HG02943 (cell line): ENCODE results near the gene CBFB.
"Not testable (repeated sequence)": the region's sequence is repeated elsewhere in the genome, so short reads cannot be mapped to it uniquely, and the experiment has no call there.

ENCODE experiments used
- ATAC-seq: cut with Tn5 transposase; IDR thresholded peaks from one replicate; pipeline ENCODE4 v1.9.1; 2021; ENCODE audit warnings: mild to moderate bottlenecking, low read depth, moderate library complexity; ENCODE audit not compliant: unreplicated experiment

CBFB gene

DNA sequence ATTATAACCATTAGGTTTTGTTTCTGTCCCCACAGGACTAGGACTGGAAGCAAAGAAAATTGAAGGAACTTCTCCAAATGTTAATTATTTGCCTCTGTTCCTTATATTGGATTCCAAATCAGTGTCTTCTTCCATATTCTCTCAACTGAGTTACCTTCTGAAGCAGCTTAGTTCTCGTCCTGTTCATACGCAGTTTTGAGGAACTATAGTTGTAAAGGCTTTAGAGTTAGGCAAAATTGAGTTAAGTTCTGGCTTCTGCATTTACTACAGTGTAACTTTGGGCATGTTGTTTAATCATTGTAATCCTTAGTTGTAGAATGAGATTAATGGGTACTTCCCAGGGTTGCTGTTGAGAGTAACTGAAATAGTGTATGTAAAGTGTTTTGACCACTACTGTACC is 11.2 kb downstream of the CBFB start:
- no peak for ATAC-seq

DNA sequence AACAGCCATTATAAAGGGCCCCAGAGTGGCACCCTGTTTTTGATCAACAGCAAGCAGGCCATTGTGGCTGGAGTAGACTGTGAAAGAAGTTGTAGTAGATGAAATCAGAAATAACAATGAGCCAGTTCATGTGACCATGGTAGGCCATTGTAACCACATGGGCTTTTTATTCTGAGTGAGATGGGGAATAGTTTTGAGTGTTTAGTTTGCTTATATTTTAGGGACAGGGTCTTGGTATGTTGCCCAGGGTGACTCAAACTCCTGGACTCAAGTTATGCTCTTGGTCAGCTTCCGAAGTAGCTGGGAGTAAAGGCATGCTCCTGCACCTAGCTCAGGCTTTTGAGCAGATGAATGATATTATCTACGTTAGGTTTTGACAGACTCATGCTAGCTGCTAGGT is 12.0 kb downstream of the CBFB start:
- ATAC-seq = no peak

DNA sequence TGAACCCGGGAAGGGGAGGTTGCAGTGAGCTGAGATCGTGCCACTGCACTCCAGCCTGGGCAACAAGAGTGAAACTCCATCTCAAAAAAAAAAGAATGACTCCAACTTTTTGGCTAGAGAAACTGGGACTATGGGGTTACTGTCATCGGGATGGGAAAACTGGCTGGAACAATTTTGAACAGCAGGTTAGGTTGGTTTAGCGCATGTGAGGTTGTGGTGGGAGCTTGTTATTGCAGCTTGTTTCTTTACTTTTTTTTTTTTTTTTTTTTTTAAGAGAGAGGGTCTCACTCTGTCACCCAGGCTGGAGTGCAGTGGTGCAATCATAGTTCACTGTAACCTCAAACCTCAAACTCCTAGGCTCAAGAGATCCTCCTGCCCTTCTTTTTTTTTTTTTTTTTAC is 12.6 kb downstream of the CBFB start:
- ATAC-seq = not testable (repeated sequence)

DNA sequence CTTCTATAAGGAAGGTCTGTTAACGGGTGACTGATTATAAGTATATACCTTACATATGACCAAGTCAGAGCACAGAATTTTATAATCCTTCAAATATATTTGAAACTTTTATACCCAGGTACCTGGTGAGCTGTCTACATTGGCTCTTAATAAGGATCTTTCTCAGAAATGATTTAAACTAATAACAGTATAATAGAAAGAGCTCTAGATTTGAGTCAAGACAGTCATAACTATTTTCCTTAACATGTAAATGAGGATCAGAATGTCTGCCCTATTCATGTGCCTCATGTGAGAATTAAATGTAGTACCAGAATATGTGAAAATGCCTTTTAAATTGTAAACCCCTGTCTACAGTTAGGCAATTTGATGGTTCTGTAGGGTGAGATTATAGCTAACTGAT is 14.5 kb downstream of the CBFB start:
- no peak for ATAC-seq

DNA sequence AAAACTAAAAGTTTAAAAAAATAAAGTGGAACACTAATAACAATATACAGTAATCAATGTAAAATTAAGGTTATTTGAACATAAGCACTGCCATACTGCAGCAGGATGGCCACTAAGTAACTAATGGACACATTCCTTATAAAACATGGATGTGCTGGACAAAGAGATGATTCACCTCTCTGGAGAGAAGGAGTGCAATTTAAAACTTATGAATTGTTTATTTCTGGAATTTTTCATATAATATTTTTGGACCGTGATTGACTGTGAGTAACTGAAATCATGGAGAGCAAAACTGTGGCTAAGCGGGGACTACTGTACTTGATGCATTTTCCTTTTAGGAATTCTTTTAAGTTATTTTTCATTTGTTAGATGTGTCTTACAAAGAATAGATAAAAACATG is 21.8 kb downstream of the CBFB start:
- ATAC-seq = no peak

DNA sequence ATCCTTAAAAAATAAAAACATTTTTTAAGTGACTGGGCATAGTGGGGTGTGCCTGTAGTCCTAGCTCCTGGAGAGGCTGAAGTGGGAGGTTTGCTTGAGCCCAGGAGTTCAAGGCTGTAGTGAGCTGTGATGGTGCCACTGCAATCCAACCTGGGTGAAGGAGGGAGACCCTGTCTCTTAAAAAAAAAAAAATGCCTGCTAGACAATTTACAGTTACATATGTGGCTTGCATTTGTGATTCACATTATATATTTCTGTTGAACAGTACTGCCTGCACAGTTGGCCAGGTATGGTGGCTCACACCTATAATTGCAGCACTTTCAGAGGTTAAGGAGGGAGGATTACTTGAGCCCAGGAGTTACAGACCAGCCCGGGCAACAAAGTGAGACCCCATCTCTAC is 23.4 kb downstream of the CBFB start:
- no peak for ATAC-seq

DNA sequence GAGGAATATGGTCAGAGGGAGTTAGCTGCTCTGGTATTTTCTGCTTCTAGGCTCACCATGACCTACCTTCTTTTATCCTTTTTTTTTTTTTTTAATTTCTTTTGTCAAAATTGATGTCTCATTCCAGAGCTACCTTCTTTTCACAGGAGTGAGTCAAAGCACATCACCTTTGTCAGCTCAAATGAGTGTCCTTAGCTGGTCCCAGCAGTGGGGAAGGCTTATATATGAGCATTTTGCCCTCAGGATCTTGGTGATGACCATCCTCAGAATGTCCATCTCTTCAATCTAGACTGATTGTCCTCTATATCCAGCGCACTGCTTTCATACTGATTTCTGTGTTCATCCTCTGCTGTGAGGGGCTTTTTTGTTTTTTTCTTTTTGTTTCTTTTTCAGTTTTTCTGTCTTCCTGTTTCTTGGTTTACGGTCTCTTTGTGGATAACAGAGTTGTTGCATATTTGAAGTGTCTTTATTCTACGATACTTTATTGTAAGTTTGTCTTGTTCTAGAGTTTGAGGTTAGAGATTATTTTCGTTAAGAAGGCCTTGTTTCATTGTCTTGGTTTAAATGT is 24.9 kb downstream of the CBFB start:
- no peak for ATAC-seq

DNA sequence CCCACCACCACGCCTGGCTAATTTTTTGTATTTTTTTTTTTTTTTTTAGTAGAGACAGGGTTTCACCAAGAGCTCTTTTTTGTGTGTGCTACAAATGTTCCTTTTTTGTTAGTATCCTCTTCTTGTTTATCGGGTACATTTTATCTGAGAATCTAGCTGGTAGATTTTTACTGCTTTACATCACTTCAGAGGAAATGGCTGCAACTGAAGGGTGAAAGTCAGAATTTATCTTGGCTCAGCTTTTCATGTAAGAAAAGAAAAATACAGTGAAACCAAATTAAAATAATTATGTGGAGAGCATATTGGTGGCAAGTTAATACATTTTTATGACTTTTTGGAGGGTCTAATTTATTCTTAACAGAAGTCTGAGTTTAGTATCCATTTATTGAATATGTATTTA is 26.0 kb downstream of the CBFB start:
- ATAC-seq = no peak

DNA sequence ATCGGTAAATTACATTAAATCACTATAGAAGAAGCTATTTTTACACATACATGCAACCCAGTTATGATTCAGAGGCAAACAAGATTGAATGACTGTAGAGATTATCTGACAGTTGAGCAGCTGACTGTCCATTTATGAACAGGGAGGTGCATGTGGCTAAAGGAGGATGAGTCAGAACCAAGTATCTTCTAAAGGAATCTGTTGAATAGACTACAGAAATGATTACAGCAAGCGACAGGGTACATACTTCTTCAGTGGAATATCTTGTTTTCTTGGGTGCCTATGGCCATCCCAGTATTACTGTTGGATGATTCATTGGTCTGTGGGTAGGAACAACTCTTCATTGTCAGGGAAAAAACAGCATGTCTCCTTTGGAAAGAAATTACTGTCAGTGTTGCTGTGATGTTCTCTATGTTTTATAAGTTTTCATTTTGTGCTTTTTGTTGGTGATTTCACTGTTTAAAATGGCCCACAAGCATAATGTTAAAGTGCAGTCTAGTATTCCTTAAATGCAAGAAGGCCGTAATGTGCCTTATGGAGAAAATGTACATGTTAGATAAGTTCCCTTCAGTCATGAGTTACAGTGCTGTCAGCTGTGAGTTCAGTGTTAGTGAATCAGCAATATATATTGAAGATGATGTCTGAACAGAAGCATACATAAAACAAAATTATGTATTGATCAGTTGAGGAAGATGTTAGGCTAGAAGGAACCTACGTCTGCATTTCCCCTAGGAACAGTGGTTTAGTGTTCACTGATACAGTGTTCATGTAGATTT is 27.0 kb downstream of the CBFB start:
- no peak for ATAC-seq

DNA sequence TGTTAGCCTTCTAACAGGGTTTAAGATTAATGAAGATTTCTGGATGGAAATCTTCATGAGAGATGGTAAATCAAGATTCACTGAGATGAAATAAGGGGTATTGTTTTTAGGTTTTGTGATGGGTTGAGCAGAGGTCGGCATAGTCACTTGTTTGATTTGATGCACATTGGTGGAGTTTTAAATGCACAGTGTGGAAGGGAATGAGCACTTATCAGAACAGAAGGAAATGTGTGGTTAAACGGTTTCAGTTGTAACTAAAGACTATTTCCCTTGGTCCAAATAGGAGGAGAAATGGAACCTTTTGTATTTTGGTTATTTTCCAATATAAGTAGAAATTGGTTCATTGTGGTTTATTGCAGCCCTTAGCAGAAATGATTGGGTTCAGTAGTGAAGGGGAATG is 34.1 kb downstream of the CBFB start:
- ATAC-seq = no peak

DNA sequence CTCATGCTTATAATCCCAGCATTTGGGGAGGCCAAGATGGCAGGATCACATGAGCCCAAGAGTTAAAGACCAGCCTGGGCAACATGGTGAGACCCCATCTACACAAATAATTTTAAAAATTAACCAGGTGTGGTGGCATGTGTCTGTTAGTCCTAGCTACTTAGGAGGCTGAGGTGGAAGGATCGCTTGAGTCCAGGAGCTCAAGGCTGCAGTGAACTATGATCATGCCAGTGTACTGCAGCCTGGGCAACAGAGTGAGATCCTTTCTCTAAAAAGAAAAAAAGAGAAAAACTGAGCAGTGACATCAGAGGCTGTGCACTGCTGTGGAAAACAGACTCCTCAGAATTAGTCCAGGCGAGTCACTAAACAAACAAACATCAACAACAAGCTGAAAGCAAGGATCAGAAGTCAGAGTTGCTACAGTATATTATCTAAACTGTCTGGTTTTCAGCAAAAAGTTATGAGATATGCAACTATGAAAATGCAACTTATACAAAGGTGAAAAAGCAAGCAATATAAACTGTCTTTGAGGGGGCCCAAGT is 39.3 kb downstream of the CBFB start:
- ATAC-seq = no peak

DNA sequence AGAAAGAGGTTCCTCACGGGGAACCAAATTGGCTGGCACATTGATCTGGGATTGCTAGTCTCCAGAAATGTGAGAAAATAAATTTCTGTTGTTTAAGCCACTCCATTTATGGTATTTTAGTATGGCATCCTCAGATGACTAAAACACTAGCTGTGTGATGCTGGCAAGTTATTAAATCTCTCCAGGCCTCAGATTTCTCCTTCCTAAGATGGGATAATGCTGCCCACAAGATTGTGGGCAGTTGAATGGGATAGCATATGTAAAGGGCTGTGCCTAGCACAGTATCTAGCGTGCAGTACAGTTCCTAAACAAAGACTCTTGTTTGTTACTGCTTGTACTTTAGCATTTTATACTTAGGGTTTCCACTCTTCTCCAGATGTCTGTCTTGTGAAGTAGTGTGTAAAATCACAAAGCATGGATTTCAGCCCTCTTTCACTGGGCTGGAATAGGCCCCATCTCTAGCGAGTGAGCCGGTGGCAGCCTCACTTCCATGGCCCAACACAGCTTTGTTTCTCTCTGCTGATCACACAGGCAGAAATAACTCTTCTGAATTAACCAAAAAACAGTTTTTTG is 42.6 kb downstream of the CBFB start:
- ATAC-seq = no peak

DNA sequence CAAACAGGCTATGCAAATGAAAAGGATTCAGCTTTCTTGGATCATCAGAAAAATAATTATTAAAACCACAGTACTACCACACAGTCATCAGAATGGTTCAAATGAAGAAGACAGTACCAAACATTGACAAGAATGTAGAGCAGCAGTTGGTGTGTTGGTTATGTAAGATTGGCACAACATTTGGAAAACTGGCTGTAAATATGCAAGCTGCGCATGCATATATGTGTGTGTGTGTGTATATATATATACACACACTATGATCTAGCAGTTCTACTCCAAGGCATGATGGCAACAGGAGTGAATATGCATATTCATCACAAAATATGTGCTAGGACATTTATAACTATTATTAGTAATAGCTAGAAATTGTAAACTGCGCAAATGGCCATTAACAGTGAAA is 46.4 kb downstream of the CBFB start:
- no peak for ATAC-seq

DNA sequence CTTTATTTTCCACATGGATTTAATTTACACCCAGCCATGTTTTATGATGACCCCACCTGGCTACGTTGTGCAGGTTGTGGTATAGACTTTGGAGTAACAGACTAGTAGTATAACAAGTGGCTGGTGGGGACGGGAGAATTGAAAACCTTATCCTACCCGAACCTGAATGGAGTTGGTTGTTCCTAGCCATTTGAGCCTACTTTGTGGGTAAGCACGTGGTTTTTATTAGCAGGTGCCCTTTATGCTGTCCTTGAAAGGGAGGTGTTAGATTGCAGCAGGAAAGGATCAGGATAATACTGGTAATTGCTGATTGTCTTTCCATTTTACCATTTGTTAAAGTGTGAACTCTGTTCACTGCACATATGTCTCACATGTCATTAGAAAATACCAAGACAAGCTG is 48.9 kb downstream of the CBFB start:
- ATAC-seq = no peak

DNA sequence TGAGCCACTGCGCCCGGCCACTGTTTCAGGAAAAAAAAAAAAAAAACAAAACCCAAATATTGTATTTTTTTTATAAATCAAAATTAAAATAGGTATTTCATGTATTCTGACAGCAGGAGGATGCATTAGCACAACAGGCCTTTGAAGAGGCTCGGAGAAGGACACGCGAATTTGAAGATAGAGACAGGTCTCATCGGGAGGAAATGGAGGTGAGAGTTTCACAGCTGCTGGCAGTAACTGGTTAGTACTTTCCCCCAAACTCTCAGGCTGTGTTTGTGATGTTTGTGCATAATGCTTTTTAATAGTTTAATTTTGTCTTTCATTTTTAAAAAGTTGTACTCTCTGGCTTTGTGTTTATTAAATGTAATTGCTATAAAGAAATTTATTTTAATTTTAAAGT is 53.2 kb downstream of the CBFB start:
- no peak for ATAC-seq

DNA sequence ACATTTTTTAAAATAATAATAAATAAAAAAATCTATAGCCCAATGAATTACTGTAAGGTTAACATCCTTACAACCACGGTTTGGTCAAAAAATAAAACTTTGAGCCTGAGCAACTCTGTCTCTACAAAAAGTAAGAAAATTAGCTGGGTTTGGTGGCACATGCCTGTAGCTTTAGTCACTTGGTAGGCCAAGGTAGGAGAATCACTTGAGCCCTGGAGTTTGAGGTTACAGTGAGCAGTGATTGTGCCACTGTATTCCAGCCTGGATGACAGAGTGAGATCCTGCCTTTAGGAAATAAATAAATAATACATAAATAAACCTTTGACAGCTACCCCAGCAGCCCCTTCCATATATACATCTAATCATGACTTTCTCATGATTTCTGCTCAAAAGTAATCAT is 53.9 kb downstream of the CBFB start:
- ATAC-seq = no peak

DNA sequence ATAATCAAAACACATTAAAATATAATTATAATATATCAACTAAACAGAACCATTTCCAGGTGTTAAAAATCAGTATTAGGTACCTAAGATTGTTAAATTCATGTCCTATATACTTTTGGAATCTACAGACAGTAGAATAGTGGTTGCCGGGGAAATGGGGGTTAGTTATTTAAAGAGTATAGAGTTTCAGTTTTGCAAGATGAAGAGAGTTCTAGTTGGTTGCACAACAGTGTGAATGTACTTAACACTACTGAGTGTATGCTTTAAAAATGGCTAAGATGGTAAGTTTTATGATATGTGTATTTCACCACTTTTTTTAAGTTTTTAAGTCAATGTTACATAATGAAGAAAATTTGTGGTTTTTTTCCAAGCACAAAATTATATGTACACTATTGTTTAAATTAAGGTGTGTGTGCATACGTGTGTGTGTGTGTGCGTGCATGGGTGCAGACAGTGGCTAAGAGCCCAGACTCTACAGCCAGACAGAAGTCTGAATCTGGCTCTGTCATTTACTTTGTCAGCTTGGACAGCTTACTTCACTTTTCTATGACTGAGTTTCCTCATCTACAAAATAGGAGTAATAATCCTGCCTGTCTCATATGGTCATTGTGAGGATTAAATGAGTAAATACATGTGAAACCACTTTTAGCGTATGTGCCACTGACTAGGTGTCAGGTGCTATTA is 55.5 kb downstream of the CBFB start:
- ATAC-seq = no peak

DNA sequence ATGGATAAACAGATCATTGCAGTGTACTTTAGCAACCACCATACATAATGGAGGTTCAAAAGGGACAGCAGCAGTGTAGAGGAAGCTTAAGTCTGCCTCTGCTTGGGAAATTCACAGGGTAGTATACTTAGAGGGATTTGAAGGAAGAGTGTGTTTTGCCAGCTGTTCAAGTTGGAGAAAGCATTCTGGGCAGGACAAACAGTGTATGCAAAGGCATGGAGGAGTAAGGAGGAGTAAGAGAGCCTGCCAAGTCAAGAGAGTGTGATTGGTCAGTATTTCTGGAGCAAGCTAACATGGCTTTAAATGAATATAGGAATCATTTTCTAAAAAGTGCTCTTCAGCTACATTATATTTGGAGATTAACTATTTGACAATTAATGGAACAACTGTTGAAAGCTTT is 57.9 kb downstream of the CBFB start:
- ATAC-seq = no peak

DNA sequence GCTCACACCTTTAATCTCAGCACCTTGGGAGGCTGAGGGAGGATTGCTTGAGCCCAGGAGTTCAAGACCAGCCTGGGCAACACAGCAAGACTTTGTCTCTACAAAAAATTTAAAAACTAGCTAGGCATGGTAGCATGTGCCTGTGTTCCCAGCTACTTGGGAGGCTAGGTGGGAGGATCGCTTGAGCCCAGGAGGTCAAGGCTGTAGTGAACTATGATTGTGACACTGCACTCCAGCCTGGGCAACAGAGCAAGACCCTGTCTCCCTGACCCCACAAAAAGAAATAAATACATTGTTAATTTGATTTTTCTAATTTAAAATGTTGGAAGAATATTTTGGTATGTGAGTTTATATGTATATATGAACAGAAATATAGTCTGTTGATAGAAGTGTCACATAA is 58.3 kb downstream of the CBFB start:
- no peak for ATAC-seq

DNA sequence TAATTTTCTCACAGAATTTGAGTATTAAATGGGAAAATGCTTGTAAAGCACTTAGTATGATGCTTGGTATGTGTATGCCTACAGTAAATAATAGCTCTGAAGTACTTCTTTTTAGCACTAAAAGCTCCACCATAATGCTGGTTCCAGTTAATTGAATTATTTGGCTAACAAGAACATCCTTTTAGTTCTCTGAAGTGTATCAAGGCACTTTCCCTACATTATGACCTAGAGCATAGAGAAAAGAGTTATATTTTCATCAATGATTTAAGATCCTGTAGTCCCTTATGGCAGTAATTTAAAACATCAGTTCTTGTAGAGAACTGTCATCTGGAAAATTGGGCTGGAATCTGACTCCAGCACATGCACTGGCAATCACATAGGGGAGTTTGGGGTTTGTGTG is 58.9 kb downstream of the CBFB start:
- ATAC-seq = no peak

DNA sequence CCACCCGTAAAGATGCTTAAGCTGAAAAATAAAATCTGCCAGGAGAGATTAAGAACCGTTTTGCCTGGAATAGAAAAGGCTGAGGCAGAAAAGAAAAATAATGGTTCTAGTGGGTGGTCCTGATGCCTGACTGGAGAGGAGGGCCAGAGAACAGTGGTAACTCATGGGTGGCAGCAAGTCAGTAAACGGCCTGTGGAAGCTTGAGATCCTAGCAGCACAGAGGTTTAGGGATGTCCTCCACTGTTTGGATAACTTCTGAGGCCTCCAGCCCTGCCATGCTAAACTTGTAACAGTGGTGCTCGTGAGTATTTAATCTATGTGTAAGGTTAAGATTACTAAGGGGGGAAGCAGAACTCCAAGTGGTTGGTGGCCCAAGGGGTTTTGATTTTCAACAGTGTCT is 59.6 kb downstream of the CBFB start:
- no peak for ATAC-seq
